ENCODE measurements around the gene CIT. TPM values are rescaled to one million over a fixed set of nuclear protein-coding genes. Genes with fewer than 3 reads are reported as not detected.
"Not testable (repeated sequence)": the region's sequence is repeated elsewhere in the genome, so short reads cannot be mapped to it uniquely, and the experiment has no call there.

The CIT gene
- total RNA-seq, 1 experiment from 2014 or later: 67.9 TPM

DNA sequence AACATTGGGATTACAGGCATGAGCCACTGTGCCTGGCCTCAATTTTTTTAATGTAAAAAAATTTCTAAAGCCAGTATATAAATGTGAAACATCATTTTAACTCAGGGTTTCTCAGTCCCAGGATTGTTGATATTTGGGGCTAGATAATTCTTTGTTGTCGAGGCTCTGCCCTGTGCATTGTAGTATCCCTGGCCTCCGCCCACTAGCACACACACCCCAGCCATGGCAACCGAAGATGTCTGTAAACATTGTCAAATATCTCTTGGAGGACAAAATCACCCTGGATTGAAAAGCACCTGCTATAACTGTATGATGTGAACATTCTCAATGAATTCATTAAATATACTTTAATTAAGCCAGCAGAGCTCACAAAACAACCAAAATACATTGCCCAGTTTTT is 8.4 kb upstream of the CIT start:
- in situ Hi-C loops (cut with HindIII; ENCODE audit: low pct_unique_long_range_greater_than_20kb, low sequenced_read_pairs) (no loop called here), intact Hi-C loops (cut with micrococcal nuclease; ENCODE audit: unreplicated experiment) (no loop called here)
- ChIA-PET CTCF (no interaction called here), POLR2A (no interaction called here)
- ATAC-seq: no peak; the same call in 1 of the 2 replicates
- Histone ChIP-seq H3K36me3 (ENCODE audit: control insufficient read depth, insufficient read depth, low read length) (no peaks in the 10 kb centered on the region), H3K27ac (ENCODE audit: low read length) (no peak overlapping the region), H3K27me3 (ENCODE audit: control insufficient read depth, insufficient read depth, low read length) (no peaks in the 10 kb centered on the region), H3K4me3 (ENCODE audit: low read depth in 2 of 2, low read length in 2 of 2) (no peak overlapping the region), H3K4me1 (ENCODE audit: control insufficient read depth, insufficient read depth, low read length) (no peaks in the 10 kb centered on the region), H3K9me3 (ENCODE audit: control insufficient read depth, insufficient read depth, low read depth, low read length) (no peaks in the 10 kb centered on the region)
- BruUV-seq (replicated peaks): no TSS peak
- TF ChIP-seq TCF7L2 (IDR thresholded peaks at IDR 0.05; ENCODE audit: low read depth, low read length) (no peak), POLR2AphosphoS5 (IDR thresholded peaks at IDR 0.05; ENCODE audit: low read depth, low read length) (no peak), SIN3A (IDR thresholded peaks at IDR 0.05; ENCODE audit: borderline replicate concordance, insufficient read depth, low read depth, low read length) (no peak)
- TF ChIP-seq, protein P1, sequence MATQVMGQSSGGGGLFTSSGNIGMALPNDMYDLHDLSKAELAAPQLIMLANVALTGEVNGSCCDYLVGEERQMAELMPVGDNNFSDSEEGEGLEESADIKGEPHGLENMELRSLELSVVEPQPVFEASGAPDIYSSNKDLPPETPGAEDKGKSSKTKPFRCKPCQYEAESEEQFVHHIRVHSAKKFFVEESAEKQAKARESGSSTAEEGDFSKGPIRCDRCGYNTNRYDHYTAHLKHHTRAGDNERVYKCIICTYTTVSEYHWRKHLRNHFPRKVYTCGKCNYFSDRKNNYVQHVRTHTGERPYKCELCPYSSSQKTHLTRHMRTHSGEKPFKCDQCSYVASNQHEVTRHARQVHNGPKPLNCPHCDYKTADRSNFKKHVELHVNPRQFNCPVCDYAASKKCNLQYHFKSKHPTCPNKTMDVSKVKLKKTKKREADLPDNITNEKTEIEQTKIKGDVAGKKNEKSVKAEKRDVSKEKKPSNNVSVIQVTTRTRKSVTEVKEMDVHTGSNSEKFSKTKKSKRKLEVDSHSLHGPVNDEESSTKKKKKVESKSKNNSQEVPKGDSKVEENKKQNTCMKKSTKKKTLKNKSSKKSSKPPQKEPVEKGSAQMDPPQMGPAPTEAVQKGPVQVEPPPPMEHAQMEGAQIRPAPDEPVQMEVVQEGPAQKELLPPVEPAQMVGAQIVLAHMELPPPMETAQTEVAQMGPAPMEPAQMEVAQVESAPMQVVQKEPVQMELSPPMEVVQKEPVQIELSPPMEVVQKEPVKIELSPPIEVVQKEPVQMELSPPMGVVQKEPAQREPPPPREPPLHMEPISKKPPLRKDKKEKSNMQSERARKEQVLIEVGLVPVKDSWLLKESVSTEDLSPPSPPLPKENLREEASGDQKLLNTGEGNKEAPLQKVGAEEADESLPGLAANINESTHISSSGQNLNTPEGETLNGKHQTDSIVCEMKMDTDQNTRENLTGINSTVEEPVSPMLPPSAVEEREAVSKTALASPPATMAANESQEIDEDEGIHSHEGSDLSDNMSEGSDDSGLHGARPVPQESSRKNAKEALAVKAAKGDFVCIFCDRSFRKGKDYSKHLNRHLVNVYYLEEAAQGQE (IDR thresholded peaks at IDR 0.05; ENCODE audit: insufficient read depth in 1 of 2, low read depth in 2 of 2, low read length in 1 of 2): no peak
- TF ChIP-seq, protein P2, sequence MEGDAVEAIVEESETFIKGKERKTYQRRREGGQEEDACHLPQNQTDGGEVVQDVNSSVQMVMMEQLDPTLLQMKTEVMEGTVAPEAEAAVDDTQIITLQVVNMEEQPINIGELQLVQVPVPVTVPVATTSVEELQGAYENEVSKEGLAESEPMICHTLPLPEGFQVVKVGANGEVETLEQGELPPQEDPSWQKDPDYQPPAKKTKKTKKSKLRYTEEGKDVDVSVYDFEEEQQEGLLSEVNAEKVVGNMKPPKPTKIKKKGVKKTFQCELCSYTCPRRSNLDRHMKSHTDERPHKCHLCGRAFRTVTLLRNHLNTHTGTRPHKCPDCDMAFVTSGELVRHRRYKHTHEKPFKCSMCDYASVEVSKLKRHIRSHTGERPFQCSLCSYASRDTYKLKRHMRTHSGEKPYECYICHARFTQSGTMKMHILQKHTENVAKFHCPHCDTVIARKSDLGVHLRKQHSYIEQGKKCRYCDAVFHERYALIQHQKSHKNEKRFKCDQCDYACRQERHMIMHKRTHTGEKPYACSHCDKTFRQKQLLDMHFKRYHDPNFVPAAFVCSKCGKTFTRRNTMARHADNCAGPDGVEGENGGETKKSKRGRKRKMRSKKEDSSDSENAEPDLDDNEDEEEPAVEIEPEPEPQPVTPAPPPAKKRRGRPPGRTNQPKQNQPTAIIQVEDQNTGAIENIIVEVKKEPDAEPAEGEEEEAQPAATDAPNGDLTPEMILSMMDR (IDR thresholded peaks at IDR 0.05): no peak
- no peak for DNase-seq (ENCODE audit: low read depth, low spot score)

DNA sequence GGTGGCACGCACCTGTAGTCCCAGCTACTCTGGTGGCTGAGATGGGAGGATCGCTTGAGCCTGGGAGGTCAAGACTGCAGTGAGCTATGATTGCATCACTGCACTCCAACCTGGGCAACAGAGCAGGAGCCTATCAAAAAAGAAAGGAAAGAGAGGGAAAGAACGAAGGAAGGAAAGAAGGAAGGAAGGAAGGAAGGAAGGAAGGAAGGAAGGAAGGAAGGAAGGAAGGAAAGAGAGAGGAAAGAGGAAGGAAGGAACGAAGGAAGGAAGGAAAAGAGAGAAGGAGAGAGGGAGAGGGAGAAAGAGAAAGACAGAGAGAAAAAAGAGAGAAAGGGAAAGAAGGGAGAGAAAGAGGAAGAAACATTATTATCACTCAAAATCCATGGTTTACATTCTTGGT is 6.7 kb upstream of the CIT start:
- DNase-seq (ENCODE audit: low read depth, low spot score); H3K27ac ChIP-seq (ENCODE audit: low read length); ATAC-seq; intact Hi-C loops (cut with micrococcal nuclease; ENCODE audit: unreplicated experiment); H3K9me3 ChIP-seq (ENCODE audit: control insufficient read depth, insufficient read depth, low read depth, low read length); CTCF ChIA-PET; in situ Hi-C loops (cut with HindIII; ENCODE audit: low pct_unique_long_range_greater_than_20kb, low sequenced_read_pairs); H3K36me3 ChIP-seq (ENCODE audit: control insufficient read depth, insufficient read depth, low read length); POLR2A ChIA-PET; H3K27me3 ChIP-seq (ENCODE audit: control insufficient read depth, insufficient read depth, low read length); H3K4me3 ChIP-seq (ENCODE audit: low read depth in 2 of 2, low read length in 2 of 2); BruUV-seq (replicated peaks); H3K4me1 ChIP-seq (ENCODE audit: control insufficient read depth, insufficient read depth, low read length): not testable (repeated sequence)

DNA sequence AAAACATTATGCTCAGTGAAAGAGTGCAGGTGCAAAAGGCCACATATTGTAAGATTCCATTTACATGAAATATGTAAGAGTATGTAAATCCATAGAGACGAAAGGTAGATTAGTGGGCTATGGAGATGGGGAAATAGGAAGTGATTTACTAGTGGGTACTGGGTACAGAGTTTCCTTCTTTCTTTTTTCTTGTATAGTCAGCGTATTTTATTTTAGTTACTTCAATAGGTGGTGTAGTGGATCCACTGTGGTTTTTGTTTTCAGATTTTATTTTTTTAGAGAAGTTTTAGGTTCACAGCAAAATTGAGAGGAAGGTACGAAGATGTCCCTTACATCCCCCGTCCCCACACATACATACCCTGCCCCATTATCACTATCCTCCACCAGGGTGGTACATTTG is 6.1 kb upstream of the CIT start:
- intact Hi-C loops (cut with micrococcal nuclease; ENCODE audit: unreplicated experiment): no loop called here
- no TSS peak for BruUV-seq (replicated peaks)
- Histone ChIP-seq H3K36me3 (ENCODE audit: control insufficient read depth, insufficient read depth, low read length) (no peaks in the 10 kb centered on the region), H3K9me3 (ENCODE audit: control insufficient read depth, insufficient read depth, low read depth, low read length) (no peaks in the 10 kb centered on the region), H3K4me3 (ENCODE audit: low read depth in 2 of 2, low read length in 2 of 2) (no peak overlapping the region), H3K27ac (ENCODE audit: low read length) (no peak overlapping the region), H3K4me1 (ENCODE audit: control insufficient read depth, insufficient read depth, low read length) (no peaks in the 10 kb centered on the region), H3K27me3 (ENCODE audit: control insufficient read depth, insufficient read depth, low read length) (no peaks in the 10 kb centered on the region)
- no peak for DNase-seq (ENCODE audit: low read depth, low spot score)
- ATAC-seq: no peak
- TF ChIP-seq, protein P2 (IDR thresholded peaks at IDR 0.05): no peak
- TF ChIP-seq POLR2AphosphoS5 (IDR thresholded peaks at IDR 0.05; ENCODE audit: low read depth, low read length): no peak
- no peak for TF ChIP-seq SIN3A (IDR thresholded peaks at IDR 0.05; ENCODE audit: borderline replicate concordance, insufficient read depth, low read depth, low read length)
- TF ChIP-seq, protein P1 (IDR thresholded peaks at IDR 0.05; ENCODE audit: insufficient read depth in 1 of 2, low read depth in 2 of 2, low read length in 1 of 2): no peak
- TF ChIP-seq TCF7L2 (IDR thresholded peaks at IDR 0.05; ENCODE audit: low read depth, low read length): no peak
- ChIA-PET CTCF (no interaction called here), POLR2A (no interaction called here)
- in situ Hi-C loops (cut with HindIII; ENCODE audit: low pct_unique_long_range_greater_than_20kb, low sequenced_read_pairs): no loop called here
